H9 (cell line): ENCODE data around the gene OR13J1. TPM values are rescaled to one million over a fixed set of nuclear protein-coding genes. Genes with fewer than 3 reads are reported as not detected.
"Not testable (repeated sequence)": the region's sequence is repeated elsewhere in the genome, so short reads cannot be mapped to it uniquely, and the experiment has no call there.

Source experiments
- DNase-seq: peaks from one replicate; pipeline ENCODE4 v3.0.0-alpha.2; 2017
- H2AFZ ChIP-seq: one replicate; pipeline ENCODE4 v1.6.1; 2013; ENCODE audit warnings: mild to moderate bottlenecking, low read length, control low read depth, moderate library complexity
- H2AK5ac ChIP-seq: 2 replicates; pipeline ENCODE4 v1.6.1; 2013; ENCODE audit warnings: low read length, control low read depth, mixed read lengths; ENCODE audit not compliant: insufficient read length
- H2BK120ac ChIP-seq: one replicate; pipeline ENCODE4 v1.6.1; 2013; ENCODE audit warnings: low read depth, mild to moderate bottlenecking, low read length, control low read depth, inconsistent platforms; ENCODE audit not compliant: poor library complexity, severe bottlenecking
- H2BK12ac ChIP-seq: 2 replicates; pipeline ENCODE4 v1.6.1; 2013; ENCODE audit warnings: low read length, control low read depth, mixed read lengths, low read depth; ENCODE audit not compliant: insufficient read length
- H2BK15ac ChIP-seq: 2 replicates; pipeline ENCODE4 v1.6.1; 2013; ENCODE audit warnings: low read depth, low read length, control low read depth
- H2BK20ac ChIP-seq: one replicate; pipeline ENCODE4 v1.6.1; 2013; ENCODE audit warnings: low read depth, mild to moderate bottlenecking, low read length, control low read depth, inconsistent platforms; ENCODE audit not compliant: poor library complexity, severe bottlenecking
- H2BK5ac ChIP-seq: 2 replicates; pipeline ENCODE4 v1.6.1; 2013; ENCODE audit warnings: low read length, control low read depth, mixed read lengths; ENCODE audit not compliant: insufficient read length
- H3K14ac ChIP-seq: 2 replicates; pipeline ENCODE4 v1.6.1; 2013; ENCODE audit warnings: low read length, control low read depth; ENCODE audit not compliant: insufficient read depth
- H3K18ac ChIP-seq: 2 replicates; pipeline ENCODE4 v1.6.1; 2013; ENCODE audit warnings: low read depth, mild to moderate bottlenecking, mixed read lengths, low read length, control low read depth; ENCODE audit not compliant: insufficient read length
- H3K23ac ChIP-seq: 2 replicates; pipeline ENCODE4 v1.6.1; 2013; ENCODE audit warnings: low read length, control low read depth, mixed read lengths, low read depth; ENCODE audit not compliant: insufficient read length
- H3K23me2 ChIP-seq: 2 replicates; pipeline ENCODE4 v1.6.1; 2013; ENCODE audit warnings: low read depth, mild to moderate bottlenecking, mixed read lengths, low read length, control low read depth; ENCODE audit not compliant: insufficient read length, poor library complexity, severe bottlenecking
- H3K27ac ChIP-seq: 2 replicates; pipeline ENCODE4 v1.5.1; 2013; ENCODE audit warnings: low read length, control low read depth, mixed read lengths, low read depth; ENCODE audit not compliant: insufficient read length
- H3K27me3 ChIP-seq: 2 replicates; pipeline ENCODE4 v1.6.1; 2013; ENCODE audit warnings: low read length, control low read depth, inconsistent platforms; ENCODE audit not compliant: insufficient read depth
- H3K4ac ChIP-seq: 2 replicates; pipeline ENCODE4 v1.6.1; 2013; ENCODE audit warnings: low read depth, mild to moderate bottlenecking, control low read depth, inconsistent platforms, low read length, moderate library complexity
- H3K4me1 ChIP-seq: 2 replicates; pipeline ENCODE4 v1.6.1; 2013; ENCODE audit warnings: low read length, control low read depth, inconsistent platforms; ENCODE audit not compliant: insufficient read depth
- H3K4me2 ChIP-seq: 2 replicates; pipeline ENCODE4 v1.6.1; 2013; ENCODE audit warnings: low read length, control low read depth, mixed read lengths; ENCODE audit not compliant: insufficient read length, insufficient read depth
- H3K56ac ChIP-seq: 2 replicates; pipeline ENCODE4 v1.6.1; 2013; ENCODE audit warnings: low read depth, mild to moderate bottlenecking, mixed read lengths, low read length, control low read depth; ENCODE audit not compliant: insufficient read length
- H3K79me1 ChIP-seq: 2 replicates; pipeline ENCODE4 v1.6.1; 2013; ENCODE audit warnings: low read depth, mild to moderate bottlenecking, moderate library complexity, low read length, control low read depth, inconsistent platforms; ENCODE audit not compliant: insufficient read depth, poor library complexity, severe bottlenecking
- H3K79me2 ChIP-seq: 2 replicates; pipeline ENCODE4 v1.6.1; 2013; ENCODE audit warnings: low read length, control low read depth, inconsistent platforms; ENCODE audit not compliant: insufficient read depth
- H3K9ac ChIP-seq: 2 replicates; pipeline ENCODE4 v1.6.1; 2013; ENCODE audit warnings: low read length, control low read depth, mixed read lengths; ENCODE audit not compliant: insufficient read length; ENCODE audit errors: extremely low read depth
- H3K9me3 ChIP-seq: one replicate; pipeline ENCODE4 v1.6.1; 2013; ENCODE audit warnings: low read depth, low read length, inconsistent platforms; ENCODE audit not compliant: control insufficient read depth
- H3T11ph ChIP-seq: one replicate; pipeline ENCODE4 v1.6.1; 2013; ENCODE audit warnings: mild to moderate bottlenecking, low read length, control low read depth, inconsistent platforms
- H4K20me1 ChIP-seq: one replicate; pipeline ENCODE4 v1.6.1; 2013; ENCODE audit not compliant: control insufficient read depth, insufficient read length, insufficient read depth
- H4K5ac ChIP-seq: 2 replicates; pipeline ENCODE4 v1.6.1; 2013; ENCODE audit warnings: low read depth, mild to moderate bottlenecking, mixed read lengths, low read length, control low read depth; ENCODE audit not compliant: insufficient read length
- H4K8ac ChIP-seq: replicated peaks from 2 replicates; pipeline ENCODE4 v1.6.1; 2013; ENCODE audit warnings: low read length, control low read depth, mixed read lengths, low read depth; ENCODE audit not compliant: insufficient read length
- H4K91ac ChIP-seq: 2 replicates; pipeline ENCODE4 v1.6.1; 2013; ENCODE audit warnings: low read depth, mild to moderate bottlenecking, moderate library complexity, mixed read lengths, low read length, control low read depth; ENCODE audit not compliant: insufficient read length
- H3K27ac Mint-ChIP-seq, 3 experiments: 2 replicates in 2 of 3; 3 replicates in 1 of 3; pipeline ENCODE4 v1.8.0; 2020 to 2021; ENCODE audit warnings: mixed read lengths in 3 of 3, mild to moderate bottlenecking in 1 of 3, moderate library complexity in 1 of 3
- H3K27me3 Mint-ChIP-seq: 2 replicates; pipeline ENCODE4 v1.8.0; 2021; ENCODE audit warnings: low read depth, mild to moderate bottlenecking, moderate library complexity, mixed read lengths
- H3K36me3 Mint-ChIP-seq, 3 experiments: 2 replicates in 2 of 3; 3 replicates in 1 of 3; pipeline ENCODE4 v1.8.0; 2020 to 2021; ENCODE audit warnings: low read depth in 3 of 3, mixed read lengths in 3 of 3; ENCODE audit not compliant: insufficient read depth in 1 of 3
- H3K4me1 Mint-ChIP-seq, 2 experiments: 2 replicates each; pipeline ENCODE4 v1.8.0; 2020; ENCODE audit warnings: mixed read lengths in 2 of 2
- H3K4me3 Mint-ChIP-seq, 2 experiments: 2 replicates in 1 of 2; 3 replicates in 1 of 2; pipeline ENCODE4 v1.8.0; 2020 to 2021; ENCODE audit warnings: mild to moderate bottlenecking in 2 of 2, mixed read lengths in 2 of 2, moderate library complexity in 1 of 2
- H3K9me3 Mint-ChIP-seq, 2 experiments: 2 replicates in 1 of 2; 3 replicates in 1 of 2; pipeline ENCODE4 v1.8.0; 2020; ENCODE audit warnings: mild to moderate bottlenecking in 2 of 2, mixed read lengths in 2 of 2, moderate library complexity in 1 of 2
- CTCF ChIP-seq: fragments of 200-600 bp; sonication (generic); conservative IDR thresholded peaks from 3 replicates; pipeline ENCODE4 v1.8.0; 2021; ENCODE audit warnings: antibody characterized with exemption, mild to moderate bottlenecking
- WGBS: extraction: QIAGEN DNeasy Blood & Tissue Kit; methylation state at CpG from one replicate; pipeline ENCODE4 v1.1.7; 2013; ENCODE audit warnings: missing lambda C conversion rate, low lambda C conversion rate, mixed read lengths; ENCODE audit not compliant: insufficient read length; ENCODE audit errors: extremely low coverage; 5-methylcytosine and 5-hydroxymethylcytosine counted together
- total RNA-seq: library from RNA; stranded (reverse); gene quantifications from 2 replicates; pipeline ENCODE4 v1.2.1, GENCODE V29; 2021

Gene OR13J1
- total RNA-seq, 1 experiment from 2014 or later: not detected

- H3K27me3 ChIP-seq: no peaks in the 10 kb centered on the region
- DNase-seq: no peak
Measured at GRCh38 chr9:35898337-35898736, 28.1 kb upstream of the OR13J1 start.

DNA sequence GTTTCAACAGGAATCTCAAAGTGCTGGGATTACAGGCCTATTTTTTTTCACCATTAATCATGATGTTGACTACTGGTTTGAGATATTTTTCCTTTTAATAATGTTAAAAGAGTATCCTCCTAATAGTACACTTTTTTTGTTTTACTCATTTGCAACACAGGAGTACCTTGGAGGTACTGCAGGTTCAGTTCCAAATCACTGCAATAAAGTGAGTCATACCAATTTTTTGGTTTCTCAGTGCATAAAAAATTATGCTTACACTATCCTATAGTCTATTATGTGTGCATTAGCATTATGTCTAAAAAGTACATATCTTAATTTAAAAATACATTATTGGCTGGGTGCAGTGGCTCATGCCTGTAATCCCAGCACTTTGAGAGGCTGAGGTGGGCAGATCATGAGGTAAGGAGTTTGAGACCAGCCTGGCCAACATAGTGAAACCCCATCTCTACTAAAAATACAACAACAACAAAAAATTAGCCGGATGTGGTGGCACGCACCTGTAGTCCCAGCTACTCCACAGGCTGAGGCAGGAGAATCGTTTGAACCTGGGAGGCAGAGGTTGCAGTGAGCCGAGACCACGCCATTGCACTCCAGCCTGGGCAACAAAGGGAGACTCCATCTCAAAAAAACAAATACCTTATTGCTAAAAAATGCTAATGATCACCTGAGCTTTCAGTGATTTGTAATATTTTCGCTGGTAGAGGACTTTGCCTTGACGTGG is 27.3 kb upstream of the OR13J1 start:
- not testable (repeated sequence) for H4K20me1 ChIP-seq, H2BK20ac ChIP-seq, H2AFZ ChIP-seq, H3K9me3 ChIP-seq, H3K27ac ChIP-seq, H3K56ac ChIP-seq, DNase-seq, H2BK5ac ChIP-seq, H3K14ac ChIP-seq, H2AK5ac ChIP-seq, H3K27ac Mint-ChIP-seq, H3K4me1 ChIP-seq, H3K23ac ChIP-seq, H3K27me3 ChIP-seq, H2BK12ac ChIP-seq, H3K4me2 ChIP-seq, H3K79me2 ChIP-seq, H3K9ac ChIP-seq, H3K4me1 Mint-ChIP-seq, H3K79me1 ChIP-seq, H4K91ac ChIP-seq, H4K8ac ChIP-seq, H3K18ac ChIP-seq, H3K4me3 Mint-ChIP-seq, H3K36me3 Mint-ChIP-seq, H2BK15ac ChIP-seq, H4K5ac ChIP-seq, H3K23me2 ChIP-seq, H3K4ac ChIP-seq, H3K9me3 Mint-ChIP-seq, H3T11ph ChIP-seq, H2BK120ac ChIP-seq
- no CpG with 5 or more reads among the region's 7 CpGs for WGBS
- H3K27me3 Mint-ChIP-seq: peaks cover 11% of the 10 kb centered on the region

More at GRCh38 chr9:35898337-35898736, 28.1 kb upstream of the OR13J1 start:
- Histone ChIP-seq H3K23ac (no peak overlapping the region), H4K91ac (no peak overlapping the region), H3K14ac (no peak overlapping the region), H4K8ac (no peak overlapping the region), H2BK120ac (no peak overlapping the region), H3K27ac (no peak overlapping the region), H2BK15ac (no peak overlapping the region), H3K56ac (no peak overlapping the region), H2BK12ac (no peak overlapping the region), H3K18ac (no peak overlapping the region), H3T11ph (no peak overlapping the region), H3K9ac (no peak overlapping the region), H2BK20ac (no peak overlapping the region), H3K9me3 (no peaks in the 10 kb centered on the region), H4K5ac (no peak overlapping the region), H3K4ac (no peak overlapping the region), H3K4me1 (no peaks in the 10 kb centered on the region), H3K23me2 (no peaks in the 10 kb centered on the region), H3K79me1 (no peaks in the 10 kb centered on the region), H2AFZ (no peak overlapping the region), H4K20me1 (no peaks in the 10 kb centered on the region), H2AK5ac (no peak overlapping the region), H2BK5ac (no peak overlapping the region), H3K79me2 (no peaks in the 10 kb centered on the region), H3K4me2 (no peak overlapping the region)
- Mint-ChIP-seq H3K27ac (no peak overlapping the region), H3K4me3 (no peak overlapping the region), H3K27me3 (peaks cover 7% of the 10 kb centered on the region), H3K36me3 (no peaks in the 10 kb centered on the region), H3K4me1 (no peaks in the 10 kb centered on the region), H3K9me3 (no peaks in the 10 kb centered on the region)
- TF ChIP-seq CTCF: no peak
